ENCODE measurements around the gene ZNF691.
A peak's percentile ranks its signal among the peaks of the same experiment; 100 is the strongest.
"Not testable (repeated sequence)": the region's sequence is repeated elsewhere in the genome, so short reads cannot be mapped to it uniquely, and the experiment has no call there.

The ZNF691 gene

GRCh38 chr1:42846257-42847110, at the start of gene ZNF691:
Gene ZNF691 (plus strand): TSS chr1:42846613. CDS start chr1:42849659, 3,046 bp downstream.
- Histone ChIP-seq H3K36me3 (ENCODE audit: control insufficient read depth in 2 of 2, insufficient read depth in 2 of 2, low read length in 2 of 2) (peaks cover 17 to 28% of the 10 kb centered on the region in 2 donors), H3K9ac (ENCODE audit: low read length in 2 of 2) (peak within 1 kb of the TSS; percentile 79 to 94), H3K4me1 (ENCODE audit: control insufficient read depth, insufficient read depth, low read length) (peaks cover 8% of the 10 kb centered on the region), H3K4me3 (ENCODE audit: low read length in 2 of 2) (peak within 1 kb of the TSS; percentile 82 to 96), H3K27me3 (ENCODE audit: control insufficient read depth in 1 of 2, insufficient read depth in 2 of 2, low read length in 2 of 2) (no peaks in the 10 kb centered on the region), H3K27ac (ENCODE audit: low read length) (peak within 1 kb of the TSS; percentile 60), H3K9me3 (ENCODE audit: control insufficient read depth in 2 of 2, low read length in 2 of 2) (peaks cover 0 to 3% of the 10 kb centered on the region in 2 donors)

- Histone ChIP-seq H3K4me3 (ENCODE audit: low read length in 2 of 2) (no peak overlapping the region), H3K9me3 (ENCODE audit: control insufficient read depth in 2 of 2, low read length in 2 of 2) (no peaks in the 10 kb centered on the region), H3K4me1 (ENCODE audit: control insufficient read depth, insufficient read depth, low read length) (no peaks in the 10 kb centered on the region), H3K27me3 (ENCODE audit: control insufficient read depth in 1 of 2, insufficient read depth in 2 of 2, low read length in 2 of 2) (no peaks in the 10 kb centered on the region), H3K9ac (ENCODE audit: low read length in 2 of 2) (no peak overlapping the region), H3K27ac (ENCODE audit: low read length) (no peak overlapping the region), H3K36me3 (ENCODE audit: control insufficient read depth in 2 of 2, insufficient read depth in 2 of 2, low read length in 2 of 2) (no peaks in the 10 kb centered on the region)
These were observed 49.0 kb upstream of the ZNF691 start for GRCh38 chr1:42797414-42797813.

- H3K9me3 ChIP-seq (ENCODE audit: control insufficient read depth in 2 of 2, low read length in 2 of 2), result no peaks in the 10 kb centered on the region
- no peaks in the 10 kb centered on the region for H3K4me1 ChIP-seq (ENCODE audit: control insufficient read depth, insufficient read depth, low read length)
- H3K36me3 ChIP-seq (ENCODE audit: control insufficient read depth in 2 of 2, insufficient read depth in 2 of 2, low read length in 2 of 2), result no peaks in the 10 kb centered on the region
- H3K27ac ChIP-seq (ENCODE audit: low read length), result no peak overlapping the region
- no peaks in the 10 kb centered on the region for H3K27me3 ChIP-seq (ENCODE audit: control insufficient read depth in 1 of 2, insufficient read depth in 2 of 2, low read length in 2 of 2)
- no peak overlapping the region for H3K9ac ChIP-seq (ENCODE audit: low read length in 2 of 2)
- H3K4me3 ChIP-seq (ENCODE audit: low read length in 2 of 2), result no peak overlapping the region
These were observed 48.4 kb upstream of the ZNF691 start for GRCh38 chr1:42797979-42798378.

GRCh38 chr1:42801832-42802473, 44.5 kb upstream of the ZNF691 start:
- H3K27ac ChIP-seq (ENCODE audit: low read length), result no peak overlapping the region

GRCh38 chr1:42806171-42806570, 40.2 kb upstream of the ZNF691 start:
- H3K27me3 ChIP-seq (ENCODE audit: control insufficient read depth in 1 of 2, insufficient read depth in 2 of 2, low read length in 2 of 2), result no peaks in the 10 kb centered on the region
- H3K4me1 ChIP-seq (ENCODE audit: control insufficient read depth, insufficient read depth, low read length), result peaks cover 2% of the 10 kb centered on the region
- H3K9ac ChIP-seq (ENCODE audit: low read length in 2 of 2), result no peak overlapping the region
- H3K36me3 ChIP-seq (ENCODE audit: control insufficient read depth in 2 of 2, insufficient read depth in 2 of 2, low read length in 2 of 2), result peaks cover 3 to 6% of the 10 kb centered on the region in 2 donors
- H3K27ac ChIP-seq (ENCODE audit: low read length), result no peak overlapping the region
- H3K4me3 ChIP-seq (ENCODE audit: low read length in 2 of 2), result no peak overlapping the region
- H3K9me3 ChIP-seq (ENCODE audit: control insufficient read depth in 2 of 2, low read length in 2 of 2), result no peaks in the 10 kb centered on the region

More at GRCh38 chr1:42801832-42802473, 44.5 kb upstream of the ZNF691 start:
- H3K36me3 ChIP-seq (ENCODE audit: control insufficient read depth in 2 of 2, insufficient read depth in 2 of 2, low read length in 2 of 2), result peaks cover 3% of the 10 kb centered on the region in 2 donors
- H3K9me3 ChIP-seq (ENCODE audit: control insufficient read depth in 2 of 2, low read length in 2 of 2), result no peaks in the 10 kb centered on the region
- peaks cover 2% of the 10 kb centered on the region for H3K4me1 ChIP-seq (ENCODE audit: control insufficient read depth, insufficient read depth, low read length)
- no peak overlapping the region for H3K4me3 ChIP-seq (ENCODE audit: low read length in 2 of 2)
- H3K27me3 ChIP-seq (ENCODE audit: control insufficient read depth in 1 of 2, insufficient read depth in 2 of 2, low read length in 2 of 2), result no peaks in the 10 kb centered on the region
- H3K9ac ChIP-seq (ENCODE audit: low read length in 2 of 2), result no peak overlapping the region

- Histone ChIP-seq H3K27ac (ENCODE audit: low read length) (no peak overlapping the region), H3K4me1 (ENCODE audit: control insufficient read depth, insufficient read depth, low read length) (peaks cover 2% of the 10 kb centered on the region), H3K27me3 (ENCODE audit: control insufficient read depth in 1 of 2, insufficient read depth in 2 of 2, low read length in 2 of 2) (no peaks in the 10 kb centered on the region), H3K9me3 (ENCODE audit: control insufficient read depth in 2 of 2, low read length in 2 of 2) (no peaks in the 10 kb centered on the region), H3K36me3 (ENCODE audit: control insufficient read depth in 2 of 2, insufficient read depth in 2 of 2, low read length in 2 of 2) (peaks cover 3 to 9% of the 10 kb centered on the region in 2 donors), H3K9ac (ENCODE audit: low read length in 2 of 2) (no peak overlapping the region), H3K4me3 (ENCODE audit: low read length in 2 of 2) (no peak overlapping the region)
These were observed 39.8 kb upstream of the ZNF691 start for GRCh38 chr1:42806593-42806992.

- Histone ChIP-seq H3K9ac (ENCODE audit: low read length in 2 of 2) (no peak overlapping the region), H3K27ac (ENCODE audit: low read length) (no peak overlapping the region), H3K27me3 (ENCODE audit: control insufficient read depth in 1 of 2, insufficient read depth in 2 of 2, low read length in 2 of 2) (no peaks in the 10 kb centered on the region), H3K4me1 (ENCODE audit: control insufficient read depth, insufficient read depth, low read length) (peaks cover 2% of the 10 kb centered on the region), H3K36me3 (ENCODE audit: control insufficient read depth in 2 of 2, insufficient read depth in 2 of 2, low read length in 2 of 2) (peaks cover 3 to 9% of the 10 kb centered on the region in 2 donors), H3K4me3 (ENCODE audit: low read length in 2 of 2) (no peak overlapping the region), H3K9me3 (ENCODE audit: control insufficient read depth in 2 of 2, low read length in 2 of 2) (no peaks in the 10 kb centered on the region)
These were observed 39.3 kb upstream of the ZNF691 start for GRCh38 chr1:42807056-42807668.

GRCh38 chr1:42814815-42815214, 31.6 kb upstream of the ZNF691 start:
- not testable (repeated sequence) for H3K27ac ChIP-seq (ENCODE audit: low read length); H3K36me3 ChIP-seq (ENCODE audit: control insufficient read depth in 2 of 2, insufficient read depth in 2 of 2, low read length in 2 of 2); H3K4me3 ChIP-seq (ENCODE audit: low read length in 2 of 2); H3K9ac ChIP-seq (ENCODE audit: low read length in 2 of 2); H3K27me3 ChIP-seq (ENCODE audit: control insufficient read depth in 1 of 2, insufficient read depth in 2 of 2, low read length in 2 of 2); H3K9me3 ChIP-seq (ENCODE audit: control insufficient read depth in 2 of 2, low read length in 2 of 2); H3K4me1 ChIP-seq (ENCODE audit: control insufficient read depth, insufficient read depth, low read length)

- peak overlapping the region; percentile 91 to 96 for H3K4me3 ChIP-seq (ENCODE audit: low read length in 2 of 2)
- no peaks in the 10 kb centered on the region for H3K27me3 ChIP-seq (ENCODE audit: control insufficient read depth in 1 of 2, insufficient read depth in 2 of 2, low read length in 2 of 2)
- peak overlapping the region; percentile 79 for H3K27ac ChIP-seq (ENCODE audit: low read length)
- no peaks in the 10 kb centered on the region for H3K9me3 ChIP-seq (ENCODE audit: control insufficient read depth in 2 of 2, low read length in 2 of 2)
- peak overlapping the region; percentile 80 to 89 for H3K9ac ChIP-seq (ENCODE audit: low read length in 2 of 2)
- peaks cover 5 to 9% of the 10 kb centered on the region in 2 donors for H3K36me3 ChIP-seq (ENCODE audit: control insufficient read depth in 2 of 2, insufficient read depth in 2 of 2, low read length in 2 of 2)
- H3K4me1 ChIP-seq (ENCODE audit: control insufficient read depth, insufficient read depth, low read length), result peaks cover 9% of the 10 kb centered on the region
These were observed 30.4 kb upstream of the ZNF691 start for GRCh38 chr1:42815941-42816584.

- H3K9me3 ChIP-seq (ENCODE audit: control insufficient read depth in 2 of 2, low read length in 2 of 2), result no peaks in the 10 kb centered on the region
- peaks cover 5% of the 10 kb centered on the region in 2 donors for H3K36me3 ChIP-seq (ENCODE audit: control insufficient read depth in 2 of 2, insufficient read depth in 2 of 2, low read length in 2 of 2)
- H3K9ac ChIP-seq (ENCODE audit: low read length in 2 of 2), result peak within 1 kb of the TSS; percentile 89 to 90
- peaks cover 9% of the 10 kb centered on the region for H3K4me1 ChIP-seq (ENCODE audit: control insufficient read depth, insufficient read depth, low read length)
- no peaks in the 10 kb centered on the region for H3K27me3 ChIP-seq (ENCODE audit: control insufficient read depth in 1 of 2, insufficient read depth in 2 of 2, low read length in 2 of 2)
- H3K27ac ChIP-seq (ENCODE audit: low read length), result peak within 1 kb of the TSS; percentile 90
- H3K4me3 ChIP-seq (ENCODE audit: low read length in 2 of 2), result peak within 1 kb of the TSS; percentile 91 to 96
These were observed 29.6 kb upstream of the ZNF691 start, which contains the start of the genes ERMAP and SVBP for GRCh38 chr1:42816585-42817439. Gene ERMAP (plus strand): TSS chr1:42817122. CDS start chr1:42830449, 13,327 bp downstream. Gene SVBP (minus strand): TSS chr1:42817397. CDS start chr1:42816544, 853 bp downstream.
